Hepatocyte (in vitro differentiated cells): ENCODE results near the gene WDR48. TPM values are rescaled to one million over a fixed set of nuclear protein-coding genes. Genes with fewer than 3 reads are reported as not detected.

ENCODE experiments used
- DNase-seq: peaks from one replicate; pipeline ENCODE4 v3.0.0-alpha.2; 2016; ENCODE audit warnings: low spot score
- H2AFZ ChIP-seq: fragments of 200-600 bp; sonication (generic); 2 replicates; pipeline ENCODE4 v1.6.0; 2016; ENCODE audit warnings: antibody characterized with exemption, mild to moderate bottlenecking
- H3K27ac ChIP-seq: fragments of 200-600 bp; sonication (generic); 2 replicates; pipeline ENCODE4 v1.5.1; 2016; ENCODE audit warnings: mild to moderate bottlenecking
- H3K27me3 ChIP-seq: fragments of 200-600 bp; sonication (generic); 2 replicates; pipeline ENCODE4 v1.6.1; 2016
- H3K36me3 ChIP-seq: fragments of 200-600 bp; sonication (generic); replicated peaks from 2 replicates; pipeline ENCODE4 v1.5.1; 2016; ENCODE audit warnings: low read depth; ENCODE audit not compliant: insufficient read depth
- H3K4me1 ChIP-seq: fragments of 200-600 bp; sonication (generic); 2 replicates; pipeline ENCODE4 v1.5.1; 2016; ENCODE audit warnings: mild to moderate bottlenecking, moderate library complexity; ENCODE audit not compliant: insufficient read depth
- H3K4me2 ChIP-seq: fragments of 200-600 bp; sonication (generic); 2 replicates; pipeline ENCODE4 v1.6.0; 2016
- H3K4me3 ChIP-seq: fragments of 200-600 bp; sonication (generic); 2 replicates; pipeline ENCODE4 v1.5.1; 2016; ENCODE audit warnings: mild to moderate bottlenecking
- H3K79me2 ChIP-seq: fragments of 200-600 bp; sonication (generic); 2 replicates; pipeline ENCODE4 v1.6.0; 2017; ENCODE audit warnings: mild to moderate bottlenecking
- H3K9me2 ChIP-seq: fragments of 200-600 bp; sonication (generic); replicated peaks from 2 replicates; pipeline ENCODE4 v1.6.0; 2017; ENCODE audit warnings: mild to moderate bottlenecking; ENCODE audit not compliant: insufficient read depth
- H3K9me3 ChIP-seq: fragments of 200-600 bp; sonication (generic); 2 replicates; pipeline ENCODE4 v1.5.1; 2016; ENCODE audit warnings: low read depth, mild to moderate bottlenecking
- H4K20me1 ChIP-seq: fragments of 200-600 bp; sonication (generic); 2 replicates; pipeline ENCODE4 v1.6.0; 2016; ENCODE audit warnings: mild to moderate bottlenecking; ENCODE audit not compliant: insufficient read depth, poor library complexity, severe bottlenecking
- EZH2 ChIP-seq: fragments of 200-600 bp; sonication (generic); IDR thresholded peaks from 2 replicates; pipeline ENCODE4 v1.6.1; 2016; ENCODE audit warnings: antibody characterized with exemption, mild to moderate bottlenecking, borderline replicate concordance
- EZH2phosphoT487 ChIP-seq: fragments of 200-600 bp; sonication (generic); IDR thresholded peaks from one replicate; pipeline ENCODE4 v1.6.1; 2018; ENCODE audit warnings: antibody characterized with exemption, mild to moderate bottlenecking, low read depth, moderate library complexity; ENCODE audit not compliant: unreplicated experiment, severe bottlenecking
- WGBS: methylation state at CpG from one replicate; pipeline ENCODE4 v1.1.6; 2016; ENCODE audit warnings: low lambda C conversion rate; ENCODE audit errors: missing lambda C conversion rate; 5-methylcytosine and 5-hydroxymethylcytosine counted together
- polyA plus RNA-seq: library from polyadenylated mRNA; unstranded; fragments of >200 nt; fragmentation: Nextera tagmentation; extraction: Ambion mirVana; gene quantifications from 2 replicates; pipeline ENCODE4 v1.2.1, GENCODE V29; 2016
- total RNA-seq: library from RNA; depleted of rRNA; stranded (reverse); fragments of >200 nt; gene quantifications from 2 replicates; pipeline ENCODE4 v1.2.3, GENCODE V29; 2014
- TF ChIP-seq, protein P1 (sequence below): fragments of 200-600 bp; sonication (generic); IDR thresholded peaks from 2 replicates; pipeline ENCODE4 v1.5.1; 2016; ENCODE audit warnings: antibody characterized with exemption, mild to moderate bottlenecking; ENCODE audit not compliant: poor library complexity

Gene WDR48
- total and polyA plus RNA-seq, 2 experiments from 2014 or later = 25.0 to 34.7 TPM

DNA sequence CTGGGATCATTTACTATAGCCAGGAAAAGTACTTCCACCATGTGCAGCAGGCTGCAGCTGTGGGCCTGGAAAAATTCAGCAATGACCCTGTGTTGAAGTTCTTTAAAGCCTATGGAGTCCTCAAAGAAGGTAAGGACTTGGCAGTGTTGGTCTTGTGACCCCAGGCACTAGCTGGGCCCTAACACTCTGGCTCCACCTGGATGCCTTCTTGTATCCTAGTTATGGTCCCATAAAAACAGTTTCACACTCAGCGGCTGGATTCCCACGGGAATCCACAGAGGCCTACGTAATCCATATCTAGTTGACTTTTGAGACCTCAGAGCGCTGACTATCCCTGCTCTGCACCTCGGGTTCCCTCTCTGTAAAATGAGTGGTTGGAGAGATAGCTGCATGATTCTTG is 57.3 kb downstream of the WDR48 start:
- H3K79me2 ChIP-seq = peaks cover 29% of the 10 kb centered on the region
- WGBS = 77% methylated on average over 5 of the region's 5 CpGs
- H4K20me1 ChIP-seq = peaks cover 23% of the 10 kb centered on the region
- no peaks in the 10 kb centered on the region for H3K27me3 ChIP-seq
- H3K9me3 ChIP-seq = no peaks in the 10 kb centered on the region
- H3K4me1 ChIP-seq = peaks cover 11% of the 10 kb centered on the region
- DNase-seq = no peak
- H3K4me2 ChIP-seq = no peak overlapping the region
- no peak overlapping the region for H3K4me3 ChIP-seq
- TF ChIP-seq, protein P1, sequence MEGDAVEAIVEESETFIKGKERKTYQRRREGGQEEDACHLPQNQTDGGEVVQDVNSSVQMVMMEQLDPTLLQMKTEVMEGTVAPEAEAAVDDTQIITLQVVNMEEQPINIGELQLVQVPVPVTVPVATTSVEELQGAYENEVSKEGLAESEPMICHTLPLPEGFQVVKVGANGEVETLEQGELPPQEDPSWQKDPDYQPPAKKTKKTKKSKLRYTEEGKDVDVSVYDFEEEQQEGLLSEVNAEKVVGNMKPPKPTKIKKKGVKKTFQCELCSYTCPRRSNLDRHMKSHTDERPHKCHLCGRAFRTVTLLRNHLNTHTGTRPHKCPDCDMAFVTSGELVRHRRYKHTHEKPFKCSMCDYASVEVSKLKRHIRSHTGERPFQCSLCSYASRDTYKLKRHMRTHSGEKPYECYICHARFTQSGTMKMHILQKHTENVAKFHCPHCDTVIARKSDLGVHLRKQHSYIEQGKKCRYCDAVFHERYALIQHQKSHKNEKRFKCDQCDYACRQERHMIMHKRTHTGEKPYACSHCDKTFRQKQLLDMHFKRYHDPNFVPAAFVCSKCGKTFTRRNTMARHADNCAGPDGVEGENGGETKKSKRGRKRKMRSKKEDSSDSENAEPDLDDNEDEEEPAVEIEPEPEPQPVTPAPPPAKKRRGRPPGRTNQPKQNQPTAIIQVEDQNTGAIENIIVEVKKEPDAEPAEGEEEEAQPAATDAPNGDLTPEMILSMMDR = no peak
- TF ChIP-seq EZH2phosphoT487 (no peak), EZH2 (no peak)
- H3K27ac ChIP-seq = no peak overlapping the region
- H2AFZ ChIP-seq = no peak overlapping the region
- H3K36me3 ChIP-seq = no peaks in the 10 kb centered on the region
- no peaks in the 10 kb centered on the region for H3K9me2 ChIP-seq

DNA sequence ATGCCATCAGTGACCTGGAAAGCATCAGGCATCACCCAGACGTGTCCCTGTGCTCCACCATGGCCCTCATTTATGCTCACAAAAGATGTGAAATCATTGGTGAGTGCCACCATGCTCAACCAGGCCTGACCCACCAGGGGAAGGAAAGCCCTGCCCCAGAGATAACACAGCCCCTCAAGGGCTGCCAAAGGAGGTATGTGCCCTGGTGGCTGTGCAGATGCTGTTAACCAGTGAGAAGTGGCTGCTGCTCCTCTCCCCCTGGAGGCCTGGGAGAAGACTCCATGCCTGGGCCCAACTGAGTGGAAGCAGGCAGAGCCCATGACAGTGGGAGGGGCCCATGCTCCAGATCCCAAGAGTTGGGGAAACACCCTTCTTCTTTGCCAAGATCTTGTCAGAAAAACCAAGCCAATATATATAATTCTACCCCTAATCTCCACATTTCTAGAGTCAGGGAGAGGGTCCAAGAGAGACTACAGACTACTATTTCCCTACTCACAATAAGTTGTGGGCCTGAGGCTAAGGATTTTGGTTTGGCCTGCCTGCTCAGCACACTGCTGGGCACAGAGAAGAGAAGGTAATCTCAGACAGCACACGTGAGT is 58.3 kb downstream of the WDR48 start:
- Histone ChIP-seq H3K27me3 (no peaks in the 10 kb centered on the region), H3K4me2 (no peak overlapping the region), H3K9me2 (no peaks in the 10 kb centered on the region), H3K27ac (no peak overlapping the region), H3K79me2 (peaks cover 19% of the 10 kb centered on the region), H3K36me3 (no peaks in the 10 kb centered on the region), H3K4me3 (no peak overlapping the region), H2AFZ (no peak overlapping the region), H3K9me3 (no peaks in the 10 kb centered on the region), H3K4me1 (peaks cover 11% of the 10 kb centered on the region), H4K20me1 (peaks cover 13% of the 10 kb centered on the region)
- TF ChIP-seq EZH2phosphoT487 (no peak), EZH2 (no peak)
- TF ChIP-seq, protein P1 = no peak
- WGBS = 61% methylated on average over 2 of the region's 2 CpGs
- no peak for DNase-seq

DNA sequence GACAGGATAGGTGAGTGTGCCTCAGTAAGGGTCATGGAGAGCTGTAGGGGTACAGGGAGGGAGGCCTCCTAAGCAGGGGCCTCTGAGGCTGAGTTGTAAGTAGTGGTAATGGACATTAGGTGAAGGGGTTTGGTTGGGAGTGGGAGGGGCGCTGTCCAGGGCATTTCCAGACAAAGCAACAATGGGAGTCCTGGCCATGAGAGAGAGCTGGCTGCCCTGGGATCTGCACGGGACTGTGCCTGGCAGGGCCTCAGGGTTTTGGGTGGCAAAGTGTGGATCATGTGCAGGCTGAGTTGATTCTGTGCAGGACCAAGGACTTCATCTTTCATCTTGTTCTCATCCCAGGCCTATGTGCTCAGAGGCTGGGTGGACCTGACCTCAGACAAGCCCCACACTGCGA is 60.3 kb downstream of the WDR48 start:
- Histone ChIP-seq H3K4me2 (no peak overlapping the region), H3K27me3 (no peaks in the 10 kb centered on the region), H3K79me2 (no peaks in the 10 kb centered on the region), H3K27ac (no peak overlapping the region), H3K36me3 (no peaks in the 10 kb centered on the region), H4K20me1 (no peaks in the 10 kb centered on the region), H3K4me3 (no peak overlapping the region), H3K4me1 (no peaks in the 10 kb centered on the region), H3K9me2 (no peaks in the 10 kb centered on the region), H2AFZ (no peak overlapping the region), H3K9me3 (no peaks in the 10 kb centered on the region)
- 93% methylated on average over 3 of the region's 3 CpGs for WGBS
- DNase-seq = no peak
- no peak for TF ChIP-seq EZH2
- TF ChIP-seq, protein P1 = no peak
- TF ChIP-seq EZH2phosphoT487 = no peak

DNA sequence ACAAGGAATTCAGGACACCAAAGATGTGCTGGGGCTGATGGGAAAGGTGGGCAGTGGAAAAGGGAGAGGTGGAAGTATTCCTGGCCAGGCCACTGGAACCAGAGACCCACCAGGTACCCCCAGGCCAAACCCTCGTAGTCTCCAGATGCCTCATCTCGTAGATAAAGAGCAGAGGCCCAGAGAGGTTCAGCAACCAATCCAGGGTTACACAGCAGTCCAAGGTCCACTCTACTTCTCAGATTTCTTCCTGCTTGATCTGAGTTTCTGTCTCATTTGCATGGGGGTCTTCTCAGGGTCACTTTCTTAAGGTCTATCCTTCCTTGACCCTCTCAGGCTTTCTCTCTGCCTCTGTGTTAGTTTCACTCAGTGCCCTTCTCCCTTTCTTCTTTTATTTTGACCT is 60.7 kb downstream of the WDR48 start:
- Histone ChIP-seq H3K27me3 (no peaks in the 10 kb centered on the region), H3K9me3 (no peaks in the 10 kb centered on the region), H3K27ac (no peak overlapping the region), H3K4me2 (no peak overlapping the region), H3K4me3 (no peak overlapping the region), H3K9me2 (no peaks in the 10 kb centered on the region), H2AFZ (no peak overlapping the region), H4K20me1 (no peaks in the 10 kb centered on the region), H3K79me2 (no peaks in the 10 kb centered on the region), H3K36me3 (no peaks in the 10 kb centered on the region), H3K4me1 (no peaks in the 10 kb centered on the region)
- WGBS = 85% methylated on average over 2 of the region's 2 CpGs
- TF ChIP-seq, protein P1 = no peak
- TF ChIP-seq EZH2 (no peak), EZH2phosphoT487 (no peak)
- no peak for DNase-seq
